ENCODE measurements around the gene HTR3E. TPM values are rescaled to one million over a fixed set of nuclear protein-coding genes. Genes with fewer than 3 reads are reported as not detected.
"Not testable (repeated sequence)": the region's sequence is repeated elsewhere in the genome, so short reads cannot be mapped to it uniquely, and the experiment has no call there.

Gene HTR3E
- total and polyA plus RNA-seq, 4 donors = not detected

DNA sequence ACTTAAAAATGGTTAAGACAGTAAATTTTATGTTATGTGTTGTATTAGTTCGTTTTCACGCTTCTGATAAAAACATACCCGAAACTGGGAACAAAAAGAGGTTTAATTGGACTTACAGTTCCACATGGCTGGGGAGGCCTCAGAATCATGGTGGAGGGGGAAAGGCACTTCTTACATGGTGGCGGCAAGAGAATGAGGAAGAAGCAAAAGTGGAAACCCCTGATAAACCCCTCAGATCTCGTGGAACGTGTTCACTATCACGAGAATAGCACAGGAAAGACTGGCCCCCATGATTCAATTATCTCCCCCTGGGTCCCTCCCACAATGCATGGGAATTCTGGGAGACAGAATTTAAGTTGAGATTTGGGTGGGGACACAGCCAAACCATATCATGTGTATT, 25.7 kb upstream of the HTR3E start:
- H3K4me1 ChIP-seq (ENCODE audit: control insufficient read depth in 1 of 2, insufficient read depth in 2 of 2, low read length in 2 of 2); DNase-seq; H3K9me3 ChIP-seq (ENCODE audit: control insufficient read depth, low read length); intact Hi-C loops (cut with DNase I); H3K27me3 ChIP-seq (ENCODE audit: control insufficient read depth in 1 of 2, insufficient read depth in 2 of 2, low read length in 1 of 2); H3K36me3 ChIP-seq (ENCODE audit: control insufficient read depth in 1 of 2, insufficient read depth in 2 of 2, low read length in 1 of 2); H3K27ac ChIP-seq (ENCODE audit: low read depth in 1 of 2, low read length in 2 of 2); H3K4me3 ChIP-seq (ENCODE audit: low read length in 2 of 2); ATAC-seq (ENCODE audit: low FRiP score): not testable (repeated sequence)
- WGBS, 2 donors = 90% methylated on average over 7 of the region's 7 CpGs

DNA sequence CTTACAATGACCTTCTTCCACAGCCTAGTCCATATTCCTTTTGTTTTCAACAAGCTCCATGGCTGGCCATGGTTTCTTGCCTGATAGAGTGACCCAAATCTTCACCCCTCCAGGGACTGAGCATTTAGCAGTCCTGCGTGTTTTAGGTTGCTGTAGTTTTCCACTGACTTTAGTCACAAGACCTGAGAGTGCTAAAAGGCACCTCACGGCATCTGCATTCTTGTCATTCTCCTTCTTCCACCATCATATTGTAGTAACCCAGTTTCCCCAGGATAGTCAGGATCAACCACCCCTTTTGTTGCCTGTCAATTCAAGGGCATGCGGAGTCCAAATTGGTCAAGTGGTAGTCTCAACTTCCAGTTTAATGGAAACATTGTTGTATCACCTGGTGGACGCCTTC, 23.2 kb upstream of the HTR3E start:
- H3K27me3 ChIP-seq (ENCODE audit: control insufficient read depth in 1 of 2, insufficient read depth in 2 of 2, low read length in 1 of 2) = no peaks in the 10 kb centered on the region
- no peaks in the 10 kb centered on the region for H3K4me1 ChIP-seq (ENCODE audit: control insufficient read depth in 1 of 2, insufficient read depth in 2 of 2, low read length in 2 of 2)
- intact Hi-C loops (cut with DNase I) = no loop called here
- no peak overlapping the region for H3K27ac ChIP-seq (ENCODE audit: low read depth in 1 of 2, low read length in 2 of 2)
- DNase-seq = no peak
- WGBS, 2 donors = 56 to 63% methylated on average over 4 of the region's 4 CpGs
- no peak overlapping the region for H3K4me3 ChIP-seq (ENCODE audit: low read length in 2 of 2)
- H3K36me3 ChIP-seq (ENCODE audit: control insufficient read depth in 1 of 2, insufficient read depth in 2 of 2, low read length in 1 of 2) = no peaks in the 10 kb centered on the region
- H3K9me3 ChIP-seq (ENCODE audit: control insufficient read depth, low read length) = no peaks in the 10 kb centered on the region
- no peak for ATAC-seq (ENCODE audit: low FRiP score)

DNA sequence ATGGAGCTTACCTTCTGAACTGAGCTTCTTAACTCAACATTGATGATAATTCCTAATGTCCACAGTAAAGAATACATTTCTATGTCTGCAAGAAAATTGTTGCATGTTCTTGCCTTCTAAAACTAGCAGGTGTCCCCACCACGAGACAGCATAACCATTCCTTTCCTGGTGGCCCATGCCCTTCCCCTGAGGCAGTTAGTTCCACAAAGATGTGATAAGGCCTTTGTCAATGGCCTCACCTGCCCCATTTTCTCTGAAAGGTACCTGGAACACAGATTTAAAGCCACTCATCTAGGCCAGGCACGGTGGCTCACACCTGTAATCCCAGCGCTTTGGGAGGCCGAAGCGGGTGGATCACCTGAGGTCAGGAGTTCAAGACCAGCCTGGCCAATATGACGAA, 21.0 kb upstream of the HTR3E start:
- Histone ChIP-seq H3K4me3 (ENCODE audit: low read length in 2 of 2) (no peak overlapping the region), H3K9me3 (ENCODE audit: control insufficient read depth, low read length) (no peaks in the 10 kb centered on the region), H3K27ac (ENCODE audit: low read depth in 1 of 2, low read length in 2 of 2) (no peak overlapping the region), H3K27me3 (ENCODE audit: control insufficient read depth in 1 of 2, insufficient read depth in 2 of 2, low read length in 1 of 2) (no peaks in the 10 kb centered on the region), H3K4me1 (ENCODE audit: control insufficient read depth in 1 of 2, insufficient read depth in 2 of 2, low read length in 2 of 2) (no peaks in the 10 kb centered on the region), H3K36me3 (ENCODE audit: control insufficient read depth in 1 of 2, insufficient read depth in 2 of 2, low read length in 1 of 2) (no peaks in the 10 kb centered on the region)
- intact Hi-C loops (cut with DNase I) = no loop called here
- DNase-seq (no peak), ATAC-seq (ENCODE audit: low FRiP score) (no peak)
- WGBS, 2 donors = 91 to 92% methylated on average over 6 of the region's 6 CpGs

DNA sequence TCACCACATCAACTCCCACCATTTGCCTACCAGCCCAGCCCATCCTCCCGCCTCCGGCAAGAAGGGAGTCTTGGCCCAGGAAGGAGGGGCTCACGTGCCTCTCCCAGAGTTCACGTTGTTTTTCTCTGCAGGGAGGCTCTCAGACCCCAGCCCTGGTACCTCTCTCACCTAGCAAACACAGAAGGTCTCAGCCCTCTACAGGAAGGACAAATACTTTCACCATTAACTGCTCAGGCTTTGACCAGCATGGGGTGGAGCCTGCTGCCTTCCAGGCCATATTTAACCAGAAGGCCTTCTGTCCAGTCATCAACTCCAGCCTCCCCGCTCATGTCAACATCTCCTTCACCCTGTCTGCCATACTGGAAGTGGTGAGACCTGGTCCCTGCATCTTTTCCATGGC, 19.0 kb upstream of the HTR3E start:
- WGBS, 2 donors = 54 to 60% methylated on average over 5 of the region's 5 CpGs
- H3K36me3 ChIP-seq (ENCODE audit: control insufficient read depth in 1 of 2, insufficient read depth in 2 of 2, low read length in 1 of 2) = no peaks in the 10 kb centered on the region
- no peak overlapping the region for H3K4me3 ChIP-seq (ENCODE audit: low read length in 2 of 2)
- no peaks in the 10 kb centered on the region for H3K27me3 ChIP-seq (ENCODE audit: control insufficient read depth in 1 of 2, insufficient read depth in 2 of 2, low read length in 1 of 2)
- intact Hi-C loops (cut with DNase I) = no loop called here
- no peak for ATAC-seq (ENCODE audit: low FRiP score)
- H3K9me3 ChIP-seq (ENCODE audit: control insufficient read depth, low read length) = no peaks in the 10 kb centered on the region
- no peaks in the 10 kb centered on the region for H3K4me1 ChIP-seq (ENCODE audit: control insufficient read depth in 1 of 2, insufficient read depth in 2 of 2, low read length in 2 of 2)
- no peak for DNase-seq
- H3K27ac ChIP-seq (ENCODE audit: low read depth in 1 of 2, low read length in 2 of 2) = no peak overlapping the region

DNA sequence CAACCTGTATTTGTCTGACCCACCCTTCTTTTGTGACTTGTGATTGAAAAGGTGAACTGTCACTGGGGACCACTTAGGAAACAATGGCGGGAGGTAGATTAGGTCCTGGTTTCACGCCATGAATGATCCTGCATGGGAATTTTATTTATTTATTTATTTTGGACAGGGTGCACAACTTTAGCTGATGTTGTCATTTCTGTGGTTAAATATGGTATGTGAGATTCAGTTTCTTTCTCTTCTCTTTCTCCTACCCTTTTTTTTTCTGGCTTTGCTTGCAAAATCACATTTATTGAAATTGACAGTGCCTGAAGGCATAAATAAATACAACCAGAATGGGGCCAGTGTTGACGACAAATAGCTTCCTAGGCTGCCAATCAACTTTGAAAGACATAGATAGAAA, 18.0 kb upstream of the HTR3E start:
- Histone ChIP-seq H3K27me3 (ENCODE audit: control insufficient read depth in 1 of 2, insufficient read depth in 2 of 2, low read length in 1 of 2) (no peaks in the 10 kb centered on the region), H3K4me1 (ENCODE audit: control insufficient read depth in 1 of 2, insufficient read depth in 2 of 2, low read length in 2 of 2) (no peaks in the 10 kb centered on the region), H3K36me3 (ENCODE audit: control insufficient read depth in 1 of 2, insufficient read depth in 2 of 2, low read length in 1 of 2) (no peaks in the 10 kb centered on the region), H3K4me3 (ENCODE audit: low read length in 2 of 2) (no peak overlapping the region), H3K27ac (ENCODE audit: low read depth in 1 of 2, low read length in 2 of 2) (no peak overlapping the region), H3K9me3 (ENCODE audit: control insufficient read depth, low read length) (no peaks in the 10 kb centered on the region)
- 60 to 71% methylated on average over 3 of the region's 3 CpGs for WGBS, 2 donors
- ATAC-seq (ENCODE audit: low FRiP score) (no peak), DNase-seq (no peak)
- intact Hi-C loops (cut with DNase I) = no loop called here

DNA sequence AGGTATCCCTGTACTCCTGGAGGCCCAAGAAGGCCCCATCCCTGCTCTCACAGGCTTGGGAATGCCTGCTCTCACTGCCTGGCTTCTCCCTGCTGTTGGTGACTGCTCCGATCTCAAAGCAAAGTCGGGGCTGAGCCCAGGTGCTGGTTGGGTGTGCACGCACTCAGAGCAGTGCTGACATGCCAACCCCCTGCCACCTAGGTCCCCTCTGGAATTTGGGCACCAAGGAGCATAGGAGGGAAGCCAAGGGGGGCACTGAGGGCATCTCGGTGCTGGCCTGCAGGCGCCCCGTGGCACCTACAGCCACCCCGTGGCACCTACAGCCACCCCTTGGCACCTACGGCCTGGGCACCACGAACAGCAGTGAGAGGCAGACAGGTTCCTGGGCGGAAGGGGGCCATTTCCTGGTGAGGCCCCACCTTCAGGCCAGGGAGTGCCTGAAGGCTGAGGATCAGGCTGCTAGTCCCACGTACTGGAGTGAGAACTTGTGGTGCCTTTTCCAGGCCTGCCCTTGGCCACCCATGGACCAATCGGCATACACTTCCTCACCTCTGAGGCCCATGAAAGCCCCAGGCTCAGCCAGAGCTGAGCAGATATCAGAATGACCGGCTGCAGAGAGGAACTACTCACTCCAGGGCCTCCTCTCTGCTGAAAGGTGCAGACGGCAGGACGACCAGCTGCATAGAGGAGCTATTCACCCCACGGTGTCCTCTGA, 15.6 kb upstream of the HTR3E start:
- no peak overlapping the region for H3K4me3 ChIP-seq (ENCODE audit: low read length in 2 of 2)
- 85 to 86% methylated on average over 16 of the region's 16 CpGs for WGBS, 2 donors
- no peaks in the 10 kb centered on the region for H3K4me1 ChIP-seq (ENCODE audit: control insufficient read depth in 1 of 2, insufficient read depth in 2 of 2, low read length in 2 of 2)
- peaks cover 2% of the 10 kb centered on the region for H3K9me3 ChIP-seq (ENCODE audit: control insufficient read depth, low read length)
- H3K36me3 ChIP-seq (ENCODE audit: control insufficient read depth in 1 of 2, insufficient read depth in 2 of 2, low read length in 1 of 2) = no peaks in the 10 kb centered on the region
- intact Hi-C loops (cut with DNase I) = no loop called here
- ATAC-seq (ENCODE audit: low FRiP score) (no peak), DNase-seq (no peak)
- H3K27me3 ChIP-seq (ENCODE audit: control insufficient read depth in 1 of 2, insufficient read depth in 2 of 2, low read length in 1 of 2) = no peaks in the 10 kb centered on the region
- no peak overlapping the region for H3K27ac ChIP-seq (ENCODE audit: low read depth in 1 of 2, low read length in 2 of 2)

DNA sequence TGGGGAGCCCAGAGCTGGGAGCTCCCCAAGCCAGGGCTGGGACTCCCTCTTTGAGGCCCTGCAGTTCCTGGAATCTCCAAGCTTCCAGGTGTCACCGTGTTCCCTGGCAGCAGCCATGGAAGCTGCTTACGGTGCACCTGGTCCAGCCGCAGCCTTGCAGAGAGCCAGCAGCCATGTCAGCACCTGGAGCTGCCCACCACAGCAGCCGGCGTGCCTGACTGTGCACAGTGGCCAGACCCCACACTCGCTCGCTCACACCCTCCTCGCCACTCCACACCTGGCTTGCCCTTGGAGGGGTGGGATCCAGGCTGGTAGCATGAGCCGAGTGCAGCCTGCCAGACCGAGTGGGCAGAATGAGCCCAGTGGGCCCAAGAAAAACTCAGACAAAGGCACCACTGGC, 14.8 kb upstream of the HTR3E start:
- ATAC-seq (ENCODE audit: low FRiP score) (no peak), DNase-seq (no peak)
- H3K36me3 ChIP-seq (ENCODE audit: control insufficient read depth in 1 of 2, insufficient read depth in 2 of 2, low read length in 1 of 2) = no peaks in the 10 kb centered on the region
- WGBS, 2 donors = 86 to 90% methylated on average over 10 of the region's 10 CpGs
- no peak overlapping the region for H3K4me3 ChIP-seq (ENCODE audit: low read length in 2 of 2)
- no peaks in the 10 kb centered on the region for H3K4me1 ChIP-seq (ENCODE audit: control insufficient read depth in 1 of 2, insufficient read depth in 2 of 2, low read length in 2 of 2)
- H3K27ac ChIP-seq (ENCODE audit: low read depth in 1 of 2, low read length in 2 of 2) = no peak overlapping the region
- peaks cover 2% of the 10 kb centered on the region for H3K9me3 ChIP-seq (ENCODE audit: control insufficient read depth, low read length)
- no peaks in the 10 kb centered on the region for H3K27me3 ChIP-seq (ENCODE audit: control insufficient read depth in 1 of 2, insufficient read depth in 2 of 2, low read length in 1 of 2)
- intact Hi-C loops (cut with DNase I) = no loop called here

DNA sequence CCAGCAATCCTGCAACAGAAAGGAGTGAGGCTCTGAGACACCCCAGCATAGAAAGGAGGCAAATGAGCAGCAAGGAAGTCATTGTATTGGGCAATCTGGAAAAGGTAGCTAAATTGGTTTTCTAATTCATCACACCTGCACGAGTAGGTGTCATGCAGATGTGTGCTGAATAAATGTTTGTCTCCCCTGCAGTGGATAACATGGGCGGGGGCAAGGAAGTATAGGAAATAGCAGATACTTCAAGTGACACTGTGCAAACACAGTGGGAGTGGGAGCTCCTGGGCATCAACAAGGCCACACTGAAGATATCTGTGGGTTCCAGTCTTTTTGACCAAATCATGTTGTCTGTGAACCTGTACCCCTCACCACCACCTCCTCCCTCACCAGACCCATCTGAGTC, 14.4 kb upstream of the HTR3E start:
- H3K27ac ChIP-seq (ENCODE audit: low read depth in 1 of 2, low read length in 2 of 2) = no peak overlapping the region
- no peaks in the 10 kb centered on the region for H3K4me1 ChIP-seq (ENCODE audit: control insufficient read depth in 1 of 2, insufficient read depth in 2 of 2, low read length in 2 of 2)
- ATAC-seq (ENCODE audit: low FRiP score) (no peak), DNase-seq (no peak)
- H3K4me3 ChIP-seq (ENCODE audit: low read length in 2 of 2) = no peak overlapping the region
- WGBS, 2 donors = 59 to 68% methylated on average over 2 of the region's 2 CpGs
- intact Hi-C loops (cut with DNase I) = no loop called here
- H3K9me3 ChIP-seq (ENCODE audit: control insufficient read depth, low read length) = peaks cover 2% of the 10 kb centered on the region
- no peaks in the 10 kb centered on the region for H3K27me3 ChIP-seq (ENCODE audit: control insufficient read depth in 1 of 2, insufficient read depth in 2 of 2, low read length in 1 of 2)
- H3K36me3 ChIP-seq (ENCODE audit: control insufficient read depth in 1 of 2, insufficient read depth in 2 of 2, low read length in 1 of 2) = no peaks in the 10 kb centered on the region

DNA sequence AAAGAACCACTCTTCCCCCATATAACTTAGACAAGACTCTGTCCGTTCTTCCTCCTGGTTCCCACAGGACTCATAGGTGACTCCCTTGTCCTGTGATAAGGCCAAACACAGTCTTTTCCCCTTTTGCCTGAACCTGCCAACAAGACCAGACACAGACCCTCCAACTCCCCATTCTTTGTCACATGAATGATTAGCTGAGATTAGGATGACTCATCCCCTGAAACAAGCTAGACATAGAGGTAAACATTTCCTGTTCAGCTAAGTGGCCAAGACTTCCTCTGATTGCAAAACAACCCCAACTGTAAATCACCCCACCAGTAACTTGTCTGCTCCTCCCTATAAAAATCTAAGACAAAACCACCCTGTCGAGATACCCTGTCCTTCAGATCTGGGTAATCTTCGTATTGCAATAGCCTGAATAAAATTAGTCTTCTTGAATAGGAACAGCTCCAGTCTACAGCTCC, 11.4 kb upstream of the HTR3E start:
- no peak for ATAC-seq (ENCODE audit: low FRiP score)
- no peak for DNase-seq
- 72 to 78% methylated on average over 3 of the region's 3 CpGs for WGBS, 2 donors

More for the DNA sequence above, 11.4 kb upstream of the HTR3E start:
- no peak overlapping the region for H3K27ac ChIP-seq (ENCODE audit: low read depth in 1 of 2, low read length in 2 of 2)
- intact Hi-C loops (cut with DNase I) = no loop called here
- no peak overlapping the region for H3K4me3 ChIP-seq (ENCODE audit: low read length in 2 of 2)
- H3K9me3 ChIP-seq (ENCODE audit: control insufficient read depth, low read length) = peaks cover 2% of the 10 kb centered on the region
- no peaks in the 10 kb centered on the region for H3K4me1 ChIP-seq (ENCODE audit: control insufficient read depth in 1 of 2, insufficient read depth in 2 of 2, low read length in 2 of 2)
- no peaks in the 10 kb centered on the region for H3K27me3 ChIP-seq (ENCODE audit: control insufficient read depth in 1 of 2, insufficient read depth in 2 of 2, low read length in 1 of 2)
- no peaks in the 10 kb centered on the region for H3K36me3 ChIP-seq (ENCODE audit: control insufficient read depth in 1 of 2, insufficient read depth in 2 of 2, low read length in 1 of 2)
